ENCODE measurements around the gene SLF1. TPM values are rescaled to one million over a fixed set of nuclear protein-coding genes. Genes with fewer than 3 reads are reported as not detected.

The SLF1 gene
- total and polyA plus RNA-seq, 2 of the 8 experiments (the other 6 are each of a cell fraction or from before 2014, with no cell fraction given), result 4.8 to 15.7 TPM

GRCh38 chr5:94618493-94619328, at the start of gene SLF1, which contains the start of gene KIAA0825 (continued):
- TF ChIP-seq TBP (IDR thresholded peaks at IDR 0.05; ENCODE audit: low read depth, low read length), result peak; percentile 77; the same call in 1 of the 2 replicates
- peak; percentile 70 for TF ChIP-seq POLR2AphosphoS5 (IDR thresholded peaks at IDR 0.05; ENCODE audit: low read depth, low read length)
